T1000 (cell line): ENCODE data around the gene TTLL8.

ENCODE experiments used
- DNase-seq: peaks from one replicate; lab custom pipeline; 2025; ENCODE audit warnings: mixed read lengths; lab: John Stamatoyannopoulos, UW

The TTLL8 gene

GRCh38 chr22:50018608-50019285, 39.4 kb downstream of the TTLL8 start:
- no peak for DNase-seq

DNA sequence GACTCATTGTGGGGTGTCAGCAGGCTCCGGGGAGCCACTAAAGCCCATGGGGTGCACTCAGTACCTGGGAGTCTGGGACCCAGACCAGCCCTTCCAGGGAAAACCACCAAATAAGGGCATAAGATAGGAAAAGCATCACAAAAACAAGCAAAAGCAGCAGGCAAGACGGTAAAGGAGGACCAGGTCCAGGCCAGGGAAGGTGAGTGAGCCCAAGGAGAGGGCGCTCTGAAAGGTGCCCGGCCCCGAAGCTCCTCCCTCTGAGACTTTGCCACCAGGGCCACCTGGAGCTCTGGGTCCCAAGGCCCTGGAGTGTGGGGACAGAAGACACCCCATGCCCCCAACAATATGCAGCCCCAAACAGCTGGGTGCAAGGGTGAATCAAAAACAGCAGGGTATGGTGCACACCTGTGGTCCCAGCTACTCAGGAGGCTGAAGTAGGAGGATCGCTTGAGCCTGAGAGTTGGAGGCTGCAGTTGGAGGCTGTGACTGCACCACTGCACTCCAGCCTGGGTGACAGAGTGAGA, 40.3 kb downstream of the TTLL8 start:
- DNase-seq, result no peak

- DNase-seq, result no peak
These were observed 41.0 kb downstream of the TTLL8 start for GRCh38 chr22:50016988-50017700.

DNA sequence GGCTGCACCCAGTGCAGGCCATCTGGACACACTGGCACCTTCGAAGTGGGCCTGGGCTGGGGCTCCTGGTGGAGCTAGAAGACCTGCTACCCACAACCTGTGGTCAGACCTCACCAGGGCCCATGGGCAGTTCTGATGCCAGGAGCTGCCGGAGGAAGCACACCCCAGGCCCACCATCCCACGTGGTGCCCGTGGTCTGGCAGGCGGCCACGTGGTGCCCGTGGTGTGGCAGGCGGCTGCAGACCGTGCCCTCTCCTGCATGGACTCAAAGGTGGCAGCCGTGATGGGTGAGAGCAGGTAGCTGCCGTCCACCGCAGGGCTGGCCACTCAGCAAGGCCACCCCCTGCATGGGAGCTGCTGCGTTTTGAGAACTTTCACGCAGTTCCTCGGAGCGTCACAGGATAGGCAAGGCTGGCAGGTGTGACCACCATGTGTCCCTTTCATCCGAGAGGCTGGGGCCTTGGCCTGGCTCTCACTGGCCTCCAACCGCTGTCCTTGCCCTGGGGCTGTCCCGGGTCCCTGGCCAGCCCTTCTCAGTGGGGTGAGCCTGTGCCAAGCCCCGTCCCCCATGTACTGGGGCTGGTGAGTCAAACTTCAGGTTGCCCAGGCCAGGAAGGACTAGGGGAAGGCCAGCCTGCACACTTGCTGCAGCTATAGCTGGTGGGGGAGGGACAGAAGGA, 41.6 kb downstream of the TTLL8 start:
- no peak for DNase-seq

DNA sequence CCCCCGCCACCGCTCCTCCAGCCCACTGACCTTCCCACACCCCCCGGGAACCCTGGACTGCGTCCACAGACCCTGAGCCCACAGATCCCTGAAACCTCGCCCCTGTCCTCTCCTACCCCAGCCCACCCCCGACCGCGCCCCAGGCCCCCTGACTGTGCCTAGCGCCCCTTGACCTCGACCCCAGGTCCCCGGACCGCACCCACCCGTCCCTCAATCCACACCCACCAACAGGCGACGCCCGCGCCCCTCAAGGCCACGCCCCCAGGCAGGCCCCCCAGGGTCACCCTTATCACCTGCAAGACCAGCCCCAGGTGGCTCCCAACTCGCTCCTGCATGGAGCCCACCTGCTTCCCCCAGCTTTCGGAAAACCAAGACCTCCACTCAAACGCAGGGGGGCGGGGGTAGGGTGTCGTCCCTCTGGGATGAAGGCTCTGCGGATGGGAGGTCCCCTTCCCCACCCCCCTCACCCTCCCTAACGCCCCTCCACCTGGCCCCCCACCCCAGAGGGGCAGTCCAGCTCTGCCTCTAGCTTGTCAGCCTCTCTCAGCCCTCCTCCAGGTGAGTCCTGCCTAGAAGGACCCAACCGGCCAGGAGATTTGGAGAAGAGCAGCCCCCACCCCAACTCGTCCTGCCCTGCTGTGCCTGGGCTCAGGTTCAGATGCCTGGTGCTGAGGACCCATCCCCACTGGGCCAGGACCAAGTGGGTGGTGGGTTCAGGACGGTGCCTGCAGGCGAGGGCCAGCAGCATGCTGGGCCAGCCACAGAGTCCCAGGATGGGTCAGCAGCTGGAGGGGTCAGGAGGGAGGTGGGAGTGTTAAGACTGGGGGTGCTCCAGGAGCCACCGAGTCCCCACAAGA, 42.4 kb downstream of the TTLL8 start:
- no peak for DNase-seq

- no peak for DNase-seq
These were observed 43.3 kb downstream of the TTLL8 start for GRCh38 chr22:50014655-50015401.

DNA sequence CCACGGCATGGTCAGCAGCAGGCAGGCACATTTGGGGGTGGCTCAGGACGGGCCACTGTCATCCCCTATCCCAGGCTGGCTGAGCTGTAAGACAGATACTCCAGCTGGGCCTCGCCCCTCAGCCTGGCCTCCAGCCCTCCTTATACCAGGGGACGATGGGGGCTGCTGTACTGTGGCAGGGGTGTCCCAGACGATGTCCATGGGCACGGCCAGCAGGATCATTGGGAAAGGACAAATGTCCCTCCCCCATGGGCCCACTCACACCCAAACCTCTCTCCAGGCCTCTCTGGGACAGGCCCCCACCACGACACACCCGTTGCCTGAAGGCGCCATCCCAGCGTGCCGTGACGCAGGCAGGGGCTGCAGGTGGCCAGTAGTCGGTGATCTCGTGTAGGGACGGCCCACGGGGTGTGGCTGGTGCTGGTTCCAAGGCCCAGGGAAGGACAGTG, 44.0 kb downstream of the TTLL8 start:
- DNase-seq, result no peak

GRCh38 chr22:50012211-50013181, 45.6 kb downstream of the TTLL8 start, which contains the start of gene IL17REL:
Gene IL17REL, minus strand, starts transcription at chr22:50012765. Its CDS starts 119 bp downstream, at chr22:50012646.
- no peak for DNase-seq

DNA sequence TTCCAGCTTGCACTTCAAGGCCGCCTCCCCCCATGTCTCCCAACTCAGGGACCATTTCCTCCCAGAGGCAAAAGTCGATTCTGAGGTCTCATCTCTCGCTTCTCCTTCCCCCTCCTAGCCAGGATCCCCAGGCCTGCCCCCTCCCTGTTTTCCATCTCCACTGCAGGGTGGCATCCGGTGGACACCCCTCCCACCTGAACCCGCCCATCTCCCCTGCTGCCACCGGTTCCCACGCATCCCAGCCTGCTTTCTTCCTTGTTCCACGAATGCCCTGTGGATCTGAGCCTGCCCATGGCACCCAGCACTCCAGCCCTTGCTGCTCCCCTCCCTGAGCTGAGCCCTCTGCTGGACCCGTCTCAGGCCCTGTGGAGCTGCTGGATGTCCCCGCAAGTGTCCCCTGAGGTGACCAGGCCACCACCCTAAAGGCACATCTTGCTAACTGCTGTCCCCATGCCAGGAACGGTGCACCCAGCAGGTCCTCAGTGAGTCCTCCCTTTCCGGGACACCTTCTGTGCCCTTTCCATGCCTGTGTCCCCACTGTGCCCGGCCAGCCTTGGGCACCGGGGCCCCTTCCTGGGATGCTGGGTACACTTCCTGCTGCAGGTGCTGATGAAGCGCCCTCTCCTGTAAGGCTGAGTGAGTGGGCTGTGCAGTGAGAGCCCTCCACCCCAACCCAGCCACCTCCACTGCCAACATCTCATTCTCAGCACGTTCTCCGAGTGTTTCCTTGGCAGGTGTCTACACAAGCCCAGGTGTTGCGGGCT, 46.5 kb downstream of the TTLL8 start:
- DNase-seq, result no peak

DNA sequence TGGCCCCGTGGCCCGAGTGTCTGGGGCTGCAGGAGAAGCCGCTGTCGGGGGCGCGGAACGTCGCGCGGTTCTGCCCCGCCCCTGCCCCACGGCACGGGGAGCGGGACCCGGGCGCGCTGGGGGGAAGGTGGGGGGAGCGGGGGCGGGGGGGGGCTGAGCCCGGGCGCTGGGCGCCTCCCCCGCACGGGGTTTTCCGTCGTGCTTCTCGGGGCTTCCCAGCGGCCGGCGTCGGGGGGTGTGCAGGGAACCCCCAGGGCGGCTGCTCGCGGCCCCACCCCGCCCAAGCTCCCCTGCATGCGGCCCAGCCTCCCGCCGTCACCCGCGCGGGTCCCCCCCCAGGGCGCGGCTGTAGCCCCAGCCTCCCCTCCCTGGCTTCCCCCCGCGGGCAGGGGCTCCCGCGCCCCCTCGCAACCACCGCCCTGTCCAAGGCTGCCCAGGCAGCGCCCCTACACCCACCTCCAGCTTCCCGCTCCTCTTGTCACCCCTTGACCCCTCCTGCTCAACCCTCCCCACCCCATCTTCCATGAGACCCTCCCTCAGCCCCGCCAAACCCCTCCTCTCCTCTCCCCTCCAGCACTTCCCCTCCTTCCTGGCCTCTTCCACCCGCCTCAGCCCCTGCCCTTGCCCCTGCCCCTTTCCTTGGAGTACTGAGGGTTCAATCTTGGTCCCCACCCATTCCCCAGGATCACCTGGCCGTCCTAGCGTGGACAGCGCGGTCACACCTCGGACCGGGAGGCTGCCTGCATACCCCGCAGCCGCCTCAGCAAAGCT, 47.2 kb downstream of the TTLL8 start:
- no peak for DNase-seq

GRCh38 chr22:50009765-50010675, 48.1 kb downstream of the TTLL8 start:
- DNase-seq, result no peak

DNA sequence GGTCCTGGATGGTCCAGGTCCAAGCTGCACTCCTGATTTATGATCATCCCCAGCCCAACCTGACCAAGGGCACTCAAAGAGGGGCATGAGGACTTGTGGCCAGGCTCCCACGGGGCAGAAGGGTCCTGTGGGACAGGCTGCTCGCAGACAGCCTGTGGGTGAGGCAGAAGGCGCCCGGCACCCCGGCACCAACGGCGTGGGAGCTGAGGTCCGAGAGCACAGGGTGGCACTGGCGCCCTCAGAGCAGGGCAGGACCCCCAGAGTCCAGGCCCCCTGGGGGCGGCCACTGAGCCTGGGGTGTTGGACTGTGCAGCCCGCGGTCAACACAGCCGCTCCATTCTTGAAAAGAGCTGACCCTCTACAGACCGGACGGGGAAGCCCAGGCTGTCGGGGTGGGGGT, 48.8 kb downstream of the TTLL8 start:
- no peak for DNase-seq

DNA sequence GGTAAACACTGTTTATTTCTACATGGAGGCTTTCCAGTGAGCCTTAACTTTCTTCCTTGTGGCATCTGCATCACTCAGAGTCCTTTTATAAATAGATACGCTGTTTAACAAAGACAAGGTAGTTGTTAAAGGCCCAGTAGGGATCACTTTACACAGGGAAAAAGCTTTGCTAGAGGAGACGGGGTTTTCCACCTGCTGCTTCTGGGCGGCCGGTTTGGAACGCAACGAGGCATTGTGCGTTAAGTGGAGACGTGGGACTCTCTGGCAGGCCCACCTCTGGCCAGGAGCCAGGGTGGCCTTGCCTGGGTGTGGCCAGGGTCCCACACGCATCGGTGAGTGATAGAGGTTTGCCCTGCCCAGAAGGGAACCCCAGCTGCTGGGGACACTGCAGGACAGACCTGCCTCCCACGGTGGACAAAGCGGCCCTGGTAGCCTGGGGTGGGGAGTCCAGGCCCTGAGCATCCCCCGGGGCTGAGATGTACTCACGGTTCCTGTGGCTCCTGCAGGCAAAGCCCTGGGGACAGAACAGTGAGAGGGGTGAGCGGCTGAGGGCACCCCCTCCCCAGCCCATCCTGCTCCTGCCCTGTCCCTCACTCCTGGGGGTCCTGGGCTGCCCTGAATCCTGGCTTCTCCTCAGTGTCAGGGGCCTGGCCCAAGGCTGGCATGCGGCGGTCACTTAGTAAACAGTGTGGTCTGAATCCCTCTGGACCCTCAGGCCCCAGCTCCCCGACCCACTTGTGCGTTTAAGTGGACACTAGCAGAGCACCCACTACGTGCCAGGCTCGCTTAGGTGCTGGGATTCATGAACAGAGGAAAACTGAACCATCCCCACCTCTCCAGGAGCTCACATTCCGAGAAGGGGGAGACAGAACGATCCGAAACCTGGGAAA, 49.7 kb downstream of the TTLL8 start:
- no peak for DNase-seq

GRCh38 chr22:50007057-50007511, 51.0 kb downstream of the TTLL8 start:
- no peak for DNase-seq

GRCh38 chr22:50004918-50005317, 53.2 kb downstream of the TTLL8 start:
- DNase-seq, result no peak

- DNase-seq, result no peak
These were observed 55.3 kb downstream of the TTLL8 start for GRCh38 chr22:50002791-50003190.
